A673 (cell line): ENCODE results near the gene PRKCSH.

ENCODE experiments used
- EZH2 ChIP-seq: fragments of 200-600 bp; sonication (generic); IDR thresholded peaks from 2 replicates; pipeline ENCODE4 v1.6.1; 2017; ENCODE audit warnings: borderline replicate concordance, low read depth, mild to moderate bottlenecking, mixed read lengths, antibody characterized with exemption, low read length; ENCODE audit not compliant: poor library complexity, severe bottlenecking
- TF ChIP-seq, protein P1 (sequence below): fragments of 300-800, 200-600 bp; sonication (generic); conservative IDR thresholded peaks from 2 replicates; pipeline ENCODE4 v1.5.1; 2017; ENCODE audit warnings: low read depth, mild to moderate bottlenecking, antibody characterized with exemption, low read length, moderate library complexity, mixed read lengths

DNA sequence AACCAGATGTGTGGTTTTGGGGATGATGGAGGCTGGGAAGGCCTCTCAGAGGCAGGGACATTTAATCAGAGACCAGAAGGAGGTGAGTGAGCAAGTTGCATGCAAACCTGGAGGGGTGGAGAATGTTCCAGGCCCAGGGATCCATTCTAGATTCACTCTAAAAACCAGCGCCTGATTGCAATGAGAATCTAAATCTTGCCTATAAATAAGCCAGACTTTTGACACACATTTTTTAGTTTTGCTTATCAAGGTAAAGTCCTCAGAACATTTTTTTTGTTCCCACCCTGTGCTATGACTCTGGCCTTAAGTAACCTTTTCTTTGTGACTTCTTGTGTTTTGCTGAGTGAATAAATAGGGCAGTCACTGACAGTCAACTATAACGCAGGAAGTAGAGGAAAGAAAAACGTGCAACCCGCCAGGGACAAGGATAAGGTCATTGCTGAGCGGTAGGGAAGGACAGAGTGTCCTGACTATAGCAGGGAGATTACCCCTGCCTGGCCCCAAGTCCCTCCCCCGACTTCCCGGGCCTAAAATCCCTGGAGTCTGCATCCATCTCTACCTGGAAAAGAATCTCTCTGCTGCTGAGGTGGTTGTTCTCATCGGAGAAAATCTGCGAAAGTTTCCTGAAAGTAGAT is 30.7 kb upstream of the PRKCSH start:
- no peak for TF ChIP-seq EZH2
- TF ChIP-seq, protein P1, sequence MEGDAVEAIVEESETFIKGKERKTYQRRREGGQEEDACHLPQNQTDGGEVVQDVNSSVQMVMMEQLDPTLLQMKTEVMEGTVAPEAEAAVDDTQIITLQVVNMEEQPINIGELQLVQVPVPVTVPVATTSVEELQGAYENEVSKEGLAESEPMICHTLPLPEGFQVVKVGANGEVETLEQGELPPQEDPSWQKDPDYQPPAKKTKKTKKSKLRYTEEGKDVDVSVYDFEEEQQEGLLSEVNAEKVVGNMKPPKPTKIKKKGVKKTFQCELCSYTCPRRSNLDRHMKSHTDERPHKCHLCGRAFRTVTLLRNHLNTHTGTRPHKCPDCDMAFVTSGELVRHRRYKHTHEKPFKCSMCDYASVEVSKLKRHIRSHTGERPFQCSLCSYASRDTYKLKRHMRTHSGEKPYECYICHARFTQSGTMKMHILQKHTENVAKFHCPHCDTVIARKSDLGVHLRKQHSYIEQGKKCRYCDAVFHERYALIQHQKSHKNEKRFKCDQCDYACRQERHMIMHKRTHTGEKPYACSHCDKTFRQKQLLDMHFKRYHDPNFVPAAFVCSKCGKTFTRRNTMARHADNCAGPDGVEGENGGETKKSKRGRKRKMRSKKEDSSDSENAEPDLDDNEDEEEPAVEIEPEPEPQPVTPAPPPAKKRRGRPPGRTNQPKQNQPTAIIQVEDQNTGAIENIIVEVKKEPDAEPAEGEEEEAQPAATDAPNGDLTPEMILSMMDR: no peak
